Pancreas (tissue), 10 donors: ENCODE data around the gene PARD3. TPM values are rescaled to one million over a fixed set of nuclear protein-coding genes. Genes with fewer than 3 reads are reported as not detected.
A peak's percentile ranks its signal among the peaks of the same experiment; 100 is the strongest.

ENCODE experiments used
- ATAC-seq, 4 donors: fragments of 200-7000 bp; cut with Tn5 transposase; one replicate each; pipeline versions ENCODE4 v1.8.0 to v1.9.1; 2020; ENCODE audit warnings: mild to moderate bottlenecking in 4 of 4, moderate library complexity in 4 of 4
- DNase-seq, 6 donors: peaks; one replicate each; pipeline ENCODE4 v3.0.0-alpha.2; 2020
- FAIRE-seq: peaks from 2 replicates; lab custom pipeline; 2012; peaks lifted over from hg19 to GRCh38; lab: Jason Lieb, UNC
- H3K27ac ChIP-seq, 4 donors: fragments of 200-600 bp; sonication (generic); 1 replicate in 3 of 4; 2 replicates in 1 of 4; pipeline versions ENCODE4 v1.5.0 to v1.8.0; 2020
- H3K27me3 ChIP-seq, 4 donors: fragments of 200-600 bp; one replicate each; pipeline ENCODE4 v1.8.0; 2021
- H3K36me3 ChIP-seq, 3 donors: fragments of 200-600 bp; sonication (generic) in 1 of 3; one replicate each; pipeline versions ENCODE4 v1.5.0 to v1.8.0; 2020 to 2021
- H3K4me1 ChIP-seq, 3 donors: fragments of 200-600 bp; one replicate each; pipeline ENCODE4 v1.8.0; 2021
- H3K4me3 ChIP-seq, 4 donors: fragments of 200-600 bp; sonication (generic) in 2 of 4; one replicate each; pipeline versions ENCODE4 v1.5.0 to v1.8.0; 2020 to 2021
- H3K9me3 ChIP-seq, 4 donors: fragments of 200-600 bp; one replicate each; pipeline ENCODE4 v1.8.0; 2021
- WGBS, 2 donors: extraction: QIAGEN DNeasy Blood & Tissue Kit; methylation state at CpG; one replicate each; pipeline ENCODE4 v1.1.7; 2013; 5-methylcytosine and 5-hydroxymethylcytosine counted together
- intact Hi-C, 3 donors: fragments of 100-400 bp; cut with DNase I; formaldehyde crosslinking; loops; one replicate each; pipeline versions ENCODE4 v1.11.1 to v1.14.2; 2022
- polyA plus RNA-seq, 2 donors: library from polyadenylated mRNA; stranded (reverse); fragments of 200-250 nt; gene quantifications; one replicate each; pipeline ENCODE4 v1.2.3, GENCODE V29; 2013
- total RNA-seq, 6 donors: library from RNA; stranded (reverse); fragmentation: NEBNext Ultra II Directional in 4 of 6; extraction: Animal tissue kit (Norgen Biotek cat#: 25700) in 4 of 6; gene quantifications; one replicate each; pipeline versions ENCODE4 v1.2.1 to v1.2.4, GENCODE V29; 2021 to 2023
- TF ChIP-seq, protein P1 (sequence below), 4 donors: fragments of 200-600 bp; sonication (generic) in 3 of 4; IDR thresholded peaks; one replicate each; pipeline versions ENCODE4 v1.5.0 to v1.8.0; 2021; ENCODE audit warnings: antibody characterized with exemption in 4 of 4
- donor health status: healthy with polysubstance abuse.
- donor health status: DM: no; HTN: no; CAD: no; lungs with moderate emphysema.
- donor health status: DM: no; HTN: no; CAD: no.
- donor health status: control.
- donor health status: control.
- donor health status: Bipolar disorder and iron deficiency.
- donor health status: DM: yes; HTN: yes; CAD: no.
- donor health status: DM: no; HTN: no; CAD: no.
- donor health status: DM: no; HTN: no; CAD: no.
- donor health status: DM: yes; HTN: yes; CAD: no.

PARD3 gene
- total and polyA plus RNA-seq, 8 donors, result 12.8 to 32.3 (median 23.4) TPM

- H3K4me1 ChIP-seq, result peaks cover 10 to 46% (median 28%) of the 10 kb centered on the region in 3 donors
- no peak overlapping the region for H3K4me3 ChIP-seq
- ATAC-seq, result no peak
- intact Hi-C loops, result no loop called here
- no peaks in the 10 kb centered on the region for H3K36me3 ChIP-seq
- no peaks in the 10 kb centered on the region for H3K27me3 ChIP-seq
- no peak for FAIRE-seq
- WGBS, 2 donors, result 83 to 85% methylated on average over 4 of the region's 4 CpGs
- H3K27ac ChIP-seq, result peak overlapping the region in 1 of 4 donors; percentile 13
- TF ChIP-seq, protein P1, sequence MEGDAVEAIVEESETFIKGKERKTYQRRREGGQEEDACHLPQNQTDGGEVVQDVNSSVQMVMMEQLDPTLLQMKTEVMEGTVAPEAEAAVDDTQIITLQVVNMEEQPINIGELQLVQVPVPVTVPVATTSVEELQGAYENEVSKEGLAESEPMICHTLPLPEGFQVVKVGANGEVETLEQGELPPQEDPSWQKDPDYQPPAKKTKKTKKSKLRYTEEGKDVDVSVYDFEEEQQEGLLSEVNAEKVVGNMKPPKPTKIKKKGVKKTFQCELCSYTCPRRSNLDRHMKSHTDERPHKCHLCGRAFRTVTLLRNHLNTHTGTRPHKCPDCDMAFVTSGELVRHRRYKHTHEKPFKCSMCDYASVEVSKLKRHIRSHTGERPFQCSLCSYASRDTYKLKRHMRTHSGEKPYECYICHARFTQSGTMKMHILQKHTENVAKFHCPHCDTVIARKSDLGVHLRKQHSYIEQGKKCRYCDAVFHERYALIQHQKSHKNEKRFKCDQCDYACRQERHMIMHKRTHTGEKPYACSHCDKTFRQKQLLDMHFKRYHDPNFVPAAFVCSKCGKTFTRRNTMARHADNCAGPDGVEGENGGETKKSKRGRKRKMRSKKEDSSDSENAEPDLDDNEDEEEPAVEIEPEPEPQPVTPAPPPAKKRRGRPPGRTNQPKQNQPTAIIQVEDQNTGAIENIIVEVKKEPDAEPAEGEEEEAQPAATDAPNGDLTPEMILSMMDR (IDR thresholded peaks at IDR 0.05), result no peak
- DNase-seq, result no peak
- H3K9me3 ChIP-seq, result no peaks in the 10 kb centered on the region
These were observed 115.1 kb downstream of the PARD3 start for GRCh38 chr10:34699904-34700517.

DNA sequence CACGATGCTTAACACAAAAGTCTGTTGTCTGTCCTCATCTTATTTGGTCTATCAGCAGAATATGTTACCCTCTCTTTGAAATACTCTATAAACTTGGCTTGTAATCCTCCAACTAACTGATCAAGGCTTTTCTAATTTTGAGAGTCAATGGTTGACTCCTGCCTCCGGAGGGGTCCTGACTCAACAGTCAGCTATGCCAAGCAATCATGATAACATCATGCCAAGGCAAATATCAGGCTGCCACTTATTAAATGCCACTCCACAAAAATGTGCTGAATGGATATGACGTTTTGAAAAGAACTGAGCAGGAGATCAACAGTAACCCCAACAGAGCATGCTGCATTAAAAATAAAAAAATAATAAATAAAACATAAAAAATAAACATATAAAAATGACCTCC is 116.1 kb downstream of the PARD3 start:
- Histone ChIP-seq H3K27me3 (no peaks in the 10 kb centered on the region), H3K4me3 (no peak overlapping the region), H3K4me1 (peaks cover 10 to 35% (median 20%) of the 10 kb centered on the region in 3 donors), H3K27ac (peak overlapping the region in 3 of 4 donors; percentile 14 to 27 (median 18)), H3K36me3 (no peaks in the 10 kb centered on the region), H3K9me3 (no peaks in the 10 kb centered on the region)
- FAIRE-seq (no peak), ATAC-seq (peak; percentile 73 to 84 (median 77)), DNase-seq (peak in 2 of 6 donors; percentile 29 to 61)
- TF ChIP-seq, protein P1 (IDR thresholded peaks at IDR 0.05), result no peak
- WGBS, 2 donors, result 20 to 22% methylated on average over 3 of the region's 3 CpGs
- intact Hi-C loops, result no loop called here

GRCh38 chr10:34698248-34698831 is 116.8 kb downstream of the PARD3 start:
- DNase-seq (no peak), FAIRE-seq (no peak), ATAC-seq (no peak)
- Histone ChIP-seq H3K4me3 (no peak overlapping the region), H3K27me3 (no peaks in the 10 kb centered on the region), H3K4me1 (peaks cover 10 to 32% (median 20%) of the 10 kb centered on the region in 3 donors), H3K36me3 (no peaks in the 10 kb centered on the region), H3K9me3 (no peaks in the 10 kb centered on the region), H3K27ac (peak overlapping the region in 3 of 4 donors; percentile 14 to 27 (median 18))
- intact Hi-C loops, result no loop called here
- TF ChIP-seq, protein P1 (IDR thresholded peaks at IDR 0.05), result no peak
- 95 to 96% methylated on average over 4 of the region's 4 CpGs for WGBS, 2 donors

GRCh38 chr10:34697351-34698247 is 117.5 kb downstream of the PARD3 start:
- no peaks in the 10 kb centered on the region for H3K9me3 ChIP-seq
- FAIRE-seq (no peak), ATAC-seq (peak in 3 of 4 donors; percentile 13 to 36 (median 27)), DNase-seq (peak in 1 of 6 donors; percentile 24)
- TF ChIP-seq, protein P1 (IDR thresholded peaks at IDR 0.05), result no peak
- no peaks in the 10 kb centered on the region for H3K36me3 ChIP-seq
- intact Hi-C loops, result no loop called here
- H3K27me3 ChIP-seq, result no peaks in the 10 kb centered on the region
- WGBS, 2 donors, result 42 to 44% methylated on average over 5 of the region's 5 CpGs
- H3K4me1 ChIP-seq, result peaks cover 10 to 32% (median 16%) of the 10 kb centered on the region in 3 donors
- peak overlapping the region in 3 of 4 donors; percentile 14 to 27 (median 18) for H3K27ac ChIP-seq
- H3K4me3 ChIP-seq, result no peak overlapping the region
